Measurements from ENCODE around the gene TEKT5.
"Not testable (repeated sequence)": the region's sequence is repeated elsewhere in the genome, so short reads cannot be mapped to it uniquely, and the experiment has no call there.

TEKT5 gene

GRCh38 chr16:10625595-10626357 lies 69.0 kb downstream of the TEKT5 start:
- TF ChIP-seq CTCF (conservative IDR thresholded peaks at IDR 0.05): no peak
- H3K27ac ChIP-seq: no peak overlapping the region

GRCh38 chr16:10624527-10624926 lies 70.2 kb downstream of the TEKT5 start:
- no peak for TF ChIP-seq CTCF (conservative IDR thresholded peaks at IDR 0.05)
- H3K27ac ChIP-seq: no peak overlapping the region

GRCh38 chr16:10623059-10623458 lies 71.7 kb downstream of the TEKT5 start:
- no peak overlapping the region for H3K27ac ChIP-seq
- no peak for TF ChIP-seq CTCF (conservative IDR thresholded peaks at IDR 0.05)

GRCh38 chr16:10622036-10622921 lies 72.5 kb downstream of the TEKT5 start:
- no peak overlapping the region for H3K27ac ChIP-seq
- no peak for TF ChIP-seq CTCF (conservative IDR thresholded peaks at IDR 0.05)

GRCh38 chr16:10621216-10621949 lies 73.3 kb downstream of the TEKT5 start:
- H3K27ac ChIP-seq: not testable (repeated sequence)

- no peak for TF ChIP-seq CTCF (conservative IDR thresholded peaks at IDR 0.05)
Observed at GRCh38 chr16:10620120-10620519, 74.6 kb downstream of the TEKT5 start.

GRCh38 chr16:10619271-10619849 lies 75.4 kb downstream of the TEKT5 start:
- TF ChIP-seq CTCF (conservative IDR thresholded peaks at IDR 0.05): no peak

More at GRCh38 chr16:10620120-10620519, 74.6 kb downstream of the TEKT5 start:
- no peak overlapping the region for H3K27ac ChIP-seq

More at GRCh38 chr16:10619271-10619849, 75.4 kb downstream of the TEKT5 start:
- H3K27ac ChIP-seq: no peak overlapping the region

Measured in VCaP (cell line).